ENCODE data around the gene PAM.
A peak's percentile ranks its signal among the peaks of the same experiment; 100 is the strongest.
"Not testable (repeated sequence)": the region's sequence is repeated elsewhere in the genome, so short reads cannot be mapped to it uniquely, and the experiment has no call there.

Gene PAM

GRCh38 chr5:102946414-102946813 is 191.3 kb downstream of the PAM start:
- DNase-seq = no peak

GRCh38 chr5:102946971-102947370 is 191.9 kb downstream of the PAM start:
- no peak for DNase-seq

GRCh38 chr5:102955488-102955887 is 200.4 kb downstream of the PAM start:
- DNase-seq = no peak

- no peak for DNase-seq
Observed at GRCh38 chr5:102956599-102956998, 201.5 kb downstream of the PAM start.

GRCh38 chr5:102957141-102957540 is 202.0 kb downstream of the PAM start:
- DNase-seq = no peak

GRCh38 chr5:102958481-102959011 is 203.4 kb downstream of the PAM start:
- DNase-seq = peak; percentile 12

GRCh38 chr5:102959055-102959454 is 203.9 kb downstream of the PAM start:
- no peak for DNase-seq

- no peak for DNase-seq
Observed at GRCh38 chr5:102961671-102962070, 206.6 kb downstream of the PAM start.

GRCh38 chr5:102965653-102966052 is 210.5 kb downstream of the PAM start:
- no peak for DNase-seq

- no peak for DNase-seq
Observed at GRCh38 chr5:102969641-102970040, 214.5 kb downstream of the PAM start.

- no peak for DNase-seq
Observed at GRCh38 chr5:102971676-102972293, 216.7 kb downstream of the PAM start.

GRCh38 chr5:102974177-102974576 is 219.1 kb downstream of the PAM start:
- no peak for DNase-seq

GRCh38 chr5:102975045-102975444 is 219.9 kb downstream of the PAM start:
- peak; percentile 17 for DNase-seq

- no peak for DNase-seq
Observed at GRCh38 chr5:102975457-102976182, 220.5 kb downstream of the PAM start.

- no peak for DNase-seq
Observed at GRCh38 chr5:102981957-102982635, 227.0 kb downstream of the PAM start.

GRCh38 chr5:102986074-102986473 is 231.0 kb downstream of the PAM start:
- DNase-seq = no peak

- no peak for DNase-seq
Observed at GRCh38 chr5:102988459-102988858, 233.4 kb downstream of the PAM start.

GRCh38 chr5:102991802-102992201 is 236.7 kb downstream of the PAM start:
- no peak for DNase-seq

GRCh38 chr5:102996011-102996575 is 241.0 kb downstream of the PAM start:
- no peak for DNase-seq

GRCh38 chr5:102998224-102998623 is 243.1 kb downstream of the PAM start:
- no peak for DNase-seq

GRCh38 chr5:102999191-102999590 is 244.1 kb downstream of the PAM start:
- DNase-seq = no peak

- DNase-seq = not testable (repeated sequence)
Observed at GRCh38 chr5:102999621-103000020, 244.5 kb downstream of the PAM start.

GRCh38 chr5:103000089-103000488 is 245.0 kb downstream of the PAM start:
- DNase-seq = no peak

- no peak for DNase-seq
Observed at GRCh38 chr5:103003872-103004271, 248.8 kb downstream of the PAM start.

All from retina (tissue), 1 donor.